Measurements from ENCODE around the gene ODAM. TPM values are rescaled to one million over a fixed set of nuclear protein-coding genes. Genes with fewer than 3 reads are reported as not detected.
"Not testable (repeated sequence)": the region's sequence is repeated elsewhere in the genome, so short reads cannot be mapped to it uniquely, and the experiment has no call there.

Gene ODAM
- total RNA-seq, 1 donor from 2014 or later: not detected

DNA sequence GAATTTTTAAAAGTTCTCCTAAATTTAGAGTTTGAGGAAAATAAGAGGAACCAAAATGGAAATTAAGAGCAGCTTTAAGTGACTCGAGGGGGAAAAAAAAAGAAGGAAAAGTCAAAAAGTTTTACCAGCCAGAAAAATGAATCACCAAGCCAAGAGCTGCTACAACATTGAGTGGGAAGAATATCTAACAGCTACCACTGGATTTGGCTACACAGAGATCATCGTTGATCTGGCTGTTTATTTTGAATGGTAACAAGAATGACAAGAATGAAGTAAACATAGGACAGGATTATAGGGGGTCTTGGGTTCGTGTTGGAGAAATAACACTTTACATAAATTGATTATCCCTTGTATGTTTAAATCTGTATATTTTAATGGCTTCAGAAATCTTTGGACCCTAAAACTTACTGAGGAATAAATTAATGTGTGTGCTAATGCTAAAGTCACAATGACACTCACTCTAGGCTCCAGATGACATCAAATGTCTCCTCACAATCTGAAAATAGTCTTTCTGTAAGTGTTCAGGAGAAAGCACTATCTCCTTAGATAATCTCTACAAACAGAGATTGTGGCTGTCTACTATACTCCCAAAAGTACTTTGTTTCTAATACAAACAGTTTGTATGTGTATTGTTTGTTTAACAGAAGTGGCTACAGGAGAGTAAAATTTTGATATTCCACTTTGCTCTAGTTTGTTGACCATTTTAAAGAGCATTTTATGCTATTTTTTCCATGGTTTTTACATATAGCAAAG, 43.8 kb downstream of the ODAM start:
- H3K27ac Mint-ChIP-seq: no peak overlapping the region
- no peak overlapping the region for H3K4me3 Mint-ChIP-seq
- H3K36me3 Mint-ChIP-seq (ENCODE audit: low read depth): no peaks in the 10 kb centered on the region
- no peaks in the 10 kb centered on the region for H3K9me3 Mint-ChIP-seq
- no peaks in the 10 kb centered on the region for H3K27me3 Mint-ChIP-seq (ENCODE audit: insufficient read depth)
- no peak for DNase-seq (ENCODE audit: low spot score)
- intact Hi-C loops (cut with micrococcal nuclease): no loop called here
- no peaks in the 10 kb centered on the region for H3K4me1 Mint-ChIP-seq (ENCODE audit: low read depth)

DNA sequence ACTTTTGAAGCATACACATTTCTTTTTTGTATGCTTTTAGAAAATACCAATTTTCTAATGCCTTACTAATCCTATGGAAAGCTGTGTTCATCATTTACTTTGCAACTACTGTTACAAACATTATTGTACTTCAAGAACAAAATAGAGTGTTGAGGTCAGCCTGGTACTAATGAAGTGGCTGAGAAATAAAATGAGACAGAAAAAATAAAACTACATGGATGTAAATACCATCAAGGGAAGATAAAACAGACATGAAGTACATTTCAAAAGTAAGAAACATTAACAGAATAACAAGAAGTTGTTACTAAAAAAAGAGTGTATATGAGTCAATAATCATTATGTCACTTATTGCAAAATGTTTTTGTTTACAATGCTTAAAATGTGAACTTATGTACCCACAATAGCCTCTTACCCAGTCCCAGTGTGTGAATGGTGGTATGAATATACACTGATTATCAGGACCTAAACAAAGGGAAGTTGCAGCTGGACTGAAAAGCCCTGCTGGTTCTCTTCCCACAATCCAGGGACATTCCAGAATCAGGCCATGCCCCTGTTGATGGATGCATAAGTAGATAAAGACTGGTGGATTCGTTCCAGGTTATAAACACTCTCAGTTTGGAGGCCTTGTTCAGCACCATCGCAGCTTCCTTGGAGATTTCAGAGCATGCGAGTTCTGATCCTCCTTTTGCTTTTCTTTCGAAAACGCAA, 44.5 kb downstream of the ODAM start:
- H3K27ac Mint-ChIP-seq: no peak overlapping the region
- H3K36me3 Mint-ChIP-seq (ENCODE audit: low read depth): no peaks in the 10 kb centered on the region
- intact Hi-C loops (cut with micrococcal nuclease): no loop called here
- H3K4me1 Mint-ChIP-seq (ENCODE audit: low read depth): no peaks in the 10 kb centered on the region
- no peaks in the 10 kb centered on the region for H3K9me3 Mint-ChIP-seq
- no peaks in the 10 kb centered on the region for H3K27me3 Mint-ChIP-seq (ENCODE audit: insufficient read depth)
- H3K4me3 Mint-ChIP-seq: no peak overlapping the region
- no peak for DNase-seq (ENCODE audit: low spot score)

DNA sequence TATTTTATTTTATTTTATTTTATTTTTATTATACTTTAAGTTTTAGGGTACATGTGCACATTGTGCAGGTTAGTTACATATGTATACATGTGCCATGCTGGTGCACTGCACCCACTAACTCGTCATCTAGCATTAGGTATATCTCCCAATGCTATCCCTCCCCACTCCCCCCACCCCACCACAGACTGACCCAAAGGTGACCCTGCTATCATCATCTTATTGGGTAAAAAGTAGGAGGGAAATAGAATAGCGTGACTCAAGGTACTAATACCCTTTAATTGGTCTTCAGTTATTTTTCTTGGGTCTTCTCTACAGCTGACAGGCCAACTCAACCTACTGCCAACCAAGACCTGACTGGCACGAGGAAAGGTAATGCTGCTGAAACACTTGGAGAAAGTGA, 46.8 kb downstream of the ODAM start, which contains the start of gene CSN3:
Gene CSN3, plus strand, starts transcription at position 301 of the 400 bp plus-strand sequence. CDS start 2,223 bp downstream, outside the sequence.
- intact Hi-C loops (cut with micrococcal nuclease); H3K4me3 Mint-ChIP-seq; H3K9me3 Mint-ChIP-seq; H3K36me3 Mint-ChIP-seq (ENCODE audit: low read depth); DNase-seq (ENCODE audit: low spot score); H3K4me1 Mint-ChIP-seq (ENCODE audit: low read depth); H3K27ac Mint-ChIP-seq; H3K27me3 Mint-ChIP-seq (ENCODE audit: insufficient read depth): not testable (repeated sequence)

DNA sequence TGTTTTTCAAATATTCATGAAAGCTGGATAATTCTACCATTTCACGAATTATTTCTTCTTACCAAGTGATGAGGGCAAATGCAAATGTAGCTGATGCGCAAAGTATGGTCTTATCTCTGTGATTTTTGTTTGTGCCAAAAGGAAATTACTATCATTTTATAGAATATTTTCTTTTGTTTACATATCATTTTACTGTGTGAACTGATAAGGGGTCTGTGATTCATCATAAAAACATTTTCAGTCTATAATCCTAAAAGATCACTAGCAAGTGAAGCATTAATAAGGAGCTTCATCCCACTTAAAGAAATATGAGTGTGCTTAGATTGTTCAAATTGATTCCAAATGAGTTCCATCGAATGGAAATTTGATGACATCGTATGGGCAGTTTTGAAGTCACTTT, 47.6 kb downstream of the ODAM start:
- no peak for DNase-seq (ENCODE audit: low spot score)
- no peaks in the 10 kb centered on the region for H3K4me1 Mint-ChIP-seq (ENCODE audit: low read depth)
- no peak overlapping the region for H3K4me3 Mint-ChIP-seq

DNA sequence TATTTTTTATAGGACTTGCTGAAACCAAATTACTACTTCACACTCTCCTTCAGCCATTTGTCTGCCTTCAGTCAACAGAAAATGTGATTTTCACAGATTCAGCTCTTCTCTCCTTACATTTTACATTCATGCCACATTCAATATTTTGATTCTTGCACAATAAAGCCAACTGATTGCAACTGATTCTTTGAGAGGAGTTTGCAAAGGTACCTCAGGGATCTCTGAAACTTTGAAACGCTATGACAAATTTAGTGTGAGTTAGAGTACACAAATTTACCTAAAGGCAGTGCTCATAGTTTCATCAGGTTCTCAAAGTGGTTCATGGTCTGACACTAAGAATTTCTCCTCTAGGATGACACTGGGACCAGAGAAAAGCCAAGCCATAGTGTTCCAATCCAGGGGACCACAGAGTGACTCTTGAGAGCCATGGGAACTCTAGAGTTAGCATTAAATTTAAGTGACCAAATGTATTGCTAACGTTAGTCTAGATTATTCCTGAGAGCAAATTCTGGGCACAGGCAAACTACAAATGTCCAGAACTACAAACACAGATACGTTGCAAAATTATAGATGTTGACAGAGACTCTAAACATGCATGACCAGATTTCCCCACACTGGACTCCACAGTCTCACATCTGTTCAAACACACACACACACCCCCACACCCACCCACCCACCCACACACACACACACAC, 55.9 kb downstream of the ODAM start:
- intact Hi-C loops (cut with micrococcal nuclease): no loop called here
- Mint-ChIP-seq H3K9me3 (no peaks in the 10 kb centered on the region), H3K4me1 (ENCODE audit: low read depth) (no peaks in the 10 kb centered on the region), H3K36me3 (ENCODE audit: low read depth) (no peaks in the 10 kb centered on the region), H3K4me3 (no peak overlapping the region), H3K27me3 (ENCODE audit: insufficient read depth) (no peaks in the 10 kb centered on the region), H3K27ac (no peak overlapping the region)
- DNase-seq (ENCODE audit: low spot score): no peak

More for the DNA sequence above, 47.6 kb downstream of the ODAM start:
- Mint-ChIP-seq H3K27me3 (ENCODE audit: insufficient read depth) (no peaks in the 10 kb centered on the region), H3K36me3 (ENCODE audit: low read depth) (no peaks in the 10 kb centered on the region), H3K27ac (no peak overlapping the region), H3K9me3 (no peaks in the 10 kb centered on the region)
- intact Hi-C loops (cut with micrococcal nuclease): no loop called here

DNA sequence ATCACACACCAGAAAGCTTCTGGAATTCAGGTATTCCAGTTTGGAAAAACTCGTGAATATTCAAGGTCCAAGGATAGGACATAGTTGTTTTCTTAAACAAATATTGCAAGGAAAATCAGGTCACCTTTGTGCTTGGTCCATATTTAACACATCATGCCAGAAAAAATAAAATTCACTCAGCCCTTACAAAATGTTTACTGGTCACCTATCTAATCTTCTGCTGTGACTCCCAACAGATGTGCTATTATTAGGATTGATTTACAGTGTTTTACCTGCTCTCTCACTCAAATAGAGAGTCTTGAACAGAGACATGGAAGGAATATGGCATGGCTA, 56.4 kb downstream of the ODAM start:
- Mint-ChIP-seq H3K4me3 (no peak overlapping the region), H3K36me3 (ENCODE audit: low read depth) (no peaks in the 10 kb centered on the region)

More for the DNA sequence above, 56.4 kb downstream of the ODAM start:
- no peak for DNase-seq (ENCODE audit: low spot score)
- H3K27me3 Mint-ChIP-seq (ENCODE audit: insufficient read depth): no peaks in the 10 kb centered on the region
- no peak overlapping the region for H3K27ac Mint-ChIP-seq
- H3K4me1 Mint-ChIP-seq (ENCODE audit: low read depth): no peaks in the 10 kb centered on the region
- intact Hi-C loops (cut with micrococcal nuclease): no loop called here
- H3K9me3 Mint-ChIP-seq: no peaks in the 10 kb centered on the region

Other genes with a start within 250 kb of the ODAM start
- gene CSN2, start 230.0 kb upstream of the ODAM start, total RNA-seq: not detected in 2 replicates
- not detected in 2 replicates for gene STATH, start 199.8 kb upstream of the ODAM start, total RNA-seq
- not detected in 2 replicates for gene HTN3, start 167.3 kb upstream of the ODAM start, total RNA-seq
- not detected in 2 replicates for gene HTN1, start 145.3 kb upstream of the ODAM start, total RNA-seq
- gene PRR27, start 41.5 kb upstream of the ODAM start, total RNA-seq: not detected in 2 replicates
- not detected in 2 replicates for gene FDCSP, start 30.4 kb downstream of the ODAM start, total RNA-seq
- gene CSN3, start 46.9 kb downstream of the ODAM start, total RNA-seq: not detected in 2 replicates
- not detected in 2 replicates for gene CABS1, start 139.3 kb downstream of the ODAM start, total RNA-seq
- not detected in 2 replicates for gene SMR3A, start 165.0 kb downstream of the ODAM start, total RNA-seq
- not detected in 2 replicates for gene SMR3B, start 187.4 kb downstream of the ODAM start, total RNA-seq
- gene OPRPN, start 202.2 kb downstream of the ODAM start, total RNA-seq: not detected in 2 replicates

Data from activated T-helper 1 cell treated with anti-CD3 and anti-CD28 coated beads, Interleukin-12 subunit alpha, Interleukin-12 subunit beta, Interleukin-2, Interleukin-4 antibody, amounts not matched to agents 30 ng/mL and 10 ng/mL and 1 ng/mL, durations not matched to agents 14 hours and 24 hours and 36 hours (primary cell).